ENCODE measurements around the gene TRMT1.

Gene TRMT1

DNA sequence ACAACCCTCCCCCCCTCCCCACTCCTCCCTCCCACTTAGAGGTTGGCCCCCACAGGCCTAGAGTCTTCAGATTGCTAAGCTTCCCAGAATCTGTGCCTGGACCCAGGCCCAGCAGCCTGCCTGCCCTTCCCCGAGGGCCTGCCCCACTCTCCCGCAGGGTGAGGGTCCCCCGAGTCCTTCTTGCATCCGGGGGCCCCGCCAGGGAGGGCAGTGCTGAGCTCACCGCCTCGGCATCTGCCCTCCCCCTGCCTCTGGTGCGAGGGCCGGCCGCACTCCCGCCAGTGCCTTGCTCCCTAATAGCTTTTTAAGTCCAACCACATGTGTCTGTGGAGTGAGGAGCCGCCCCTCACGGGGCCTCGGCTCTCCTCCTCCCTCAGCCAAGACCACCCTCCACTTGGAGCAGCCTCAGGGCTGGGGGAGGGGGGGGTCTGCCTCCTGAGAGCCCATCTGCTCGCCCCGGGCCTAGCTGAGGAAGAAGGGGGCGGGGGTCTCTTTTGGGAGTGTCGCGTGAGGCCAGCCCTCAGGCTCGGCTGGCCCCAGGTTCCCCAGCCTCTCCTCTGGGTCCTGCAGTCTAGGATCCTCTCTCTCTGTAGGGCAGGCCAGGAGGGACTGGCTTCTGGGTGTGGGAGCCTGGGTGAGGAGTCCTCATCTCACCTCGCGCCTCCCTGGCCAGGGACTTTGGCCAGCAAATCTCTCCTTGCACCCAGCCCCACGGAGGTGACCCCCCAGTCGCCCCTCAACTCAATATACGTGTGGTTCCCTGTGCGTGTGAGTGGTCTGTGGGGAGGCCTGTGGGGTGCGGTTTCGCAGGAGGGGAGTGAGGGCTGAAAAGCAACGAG, 61.1 kb downstream of the TRMT1 start:
- H3K79me2 ChIP-seq (ENCODE audit: insufficient read depth, low read length), result no peaks in the 10 kb centered on the region
- H3K4me3 ChIP-seq (ENCODE audit: low read depth in 1 of 2, low read length in 2 of 2), result no peak overlapping the region
- no peaks in the 10 kb centered on the region for H3K9me3 ChIP-seq (ENCODE audit: insufficient read depth, low read length, severe bottlenecking)
- H3K4me1 ChIP-seq (ENCODE audit: insufficient read depth, low read length), result peaks cover 18% of the 10 kb centered on the region
- ATAC-seq (ENCODE audit: insufficient read depth, low read depth) (no peak), DNase-seq (no peak)
- H4K20me1 ChIP-seq (ENCODE audit: insufficient read depth, low read length), result peaks cover 48% of the 10 kb centered on the region
- no peaks in the 10 kb centered on the region for H3K36me3 ChIP-seq (ENCODE audit: insufficient read depth, low read length)
- no peak overlapping the region for H2AFZ ChIP-seq (ENCODE audit: low read depth, low read length)
- no peak overlapping the region for H3K4me2 ChIP-seq (ENCODE audit: insufficient read depth, low read length)
- no peaks in the 10 kb centered on the region for H3K27me3 ChIP-seq (ENCODE audit: insufficient read depth, low read length, poor library complexity)
- no peak overlapping the region for H3K9ac ChIP-seq (ENCODE audit: low read depth, low read length)
- TF ChIP-seq EZH2 (IDR thresholded peaks at IDR 0.05; ENCODE audit: borderline replicate concordance, low read depth, low read length, severe bottlenecking), result no peak
- TF ChIP-seq, protein P1, sequence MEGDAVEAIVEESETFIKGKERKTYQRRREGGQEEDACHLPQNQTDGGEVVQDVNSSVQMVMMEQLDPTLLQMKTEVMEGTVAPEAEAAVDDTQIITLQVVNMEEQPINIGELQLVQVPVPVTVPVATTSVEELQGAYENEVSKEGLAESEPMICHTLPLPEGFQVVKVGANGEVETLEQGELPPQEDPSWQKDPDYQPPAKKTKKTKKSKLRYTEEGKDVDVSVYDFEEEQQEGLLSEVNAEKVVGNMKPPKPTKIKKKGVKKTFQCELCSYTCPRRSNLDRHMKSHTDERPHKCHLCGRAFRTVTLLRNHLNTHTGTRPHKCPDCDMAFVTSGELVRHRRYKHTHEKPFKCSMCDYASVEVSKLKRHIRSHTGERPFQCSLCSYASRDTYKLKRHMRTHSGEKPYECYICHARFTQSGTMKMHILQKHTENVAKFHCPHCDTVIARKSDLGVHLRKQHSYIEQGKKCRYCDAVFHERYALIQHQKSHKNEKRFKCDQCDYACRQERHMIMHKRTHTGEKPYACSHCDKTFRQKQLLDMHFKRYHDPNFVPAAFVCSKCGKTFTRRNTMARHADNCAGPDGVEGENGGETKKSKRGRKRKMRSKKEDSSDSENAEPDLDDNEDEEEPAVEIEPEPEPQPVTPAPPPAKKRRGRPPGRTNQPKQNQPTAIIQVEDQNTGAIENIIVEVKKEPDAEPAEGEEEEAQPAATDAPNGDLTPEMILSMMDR (IDR thresholded peaks at IDR 0.05; ENCODE audit: borderline replicate concordance, extremely low read depth, low read length, poor library complexity, severe bottlenecking), result no peak
- H3K27ac ChIP-seq (ENCODE audit: low read length), result no peak overlapping the region

Measured in DND-41 (cell line).